HG02678 (cell line): ENCODE measurements around the gene SLC25A12.

Experiments
- ATAC-seq: cut with Tn5 transposase; IDR thresholded peaks from one replicate; pipeline ENCODE4 v1.9.1; 2021; ENCODE audit warnings: mild to moderate bottlenecking, moderate library complexity; ENCODE audit not compliant: unreplicated experiment

Gene SLC25A12

GRCh38 chr2:171735991-171736710 is 157.9 kb downstream of the SLC25A12 start:
- no peak for ATAC-seq
